Measurements from ENCODE around the gene AGAP1. TPM values are rescaled to one million over a fixed set of nuclear protein-coding genes. Genes with fewer than 3 reads are reported as not detected.

Gene AGAP1
- total RNA-seq, 4 donors from 2014 or later: 5.3 to 30.6 (median 19.2) TPM

DNA sequence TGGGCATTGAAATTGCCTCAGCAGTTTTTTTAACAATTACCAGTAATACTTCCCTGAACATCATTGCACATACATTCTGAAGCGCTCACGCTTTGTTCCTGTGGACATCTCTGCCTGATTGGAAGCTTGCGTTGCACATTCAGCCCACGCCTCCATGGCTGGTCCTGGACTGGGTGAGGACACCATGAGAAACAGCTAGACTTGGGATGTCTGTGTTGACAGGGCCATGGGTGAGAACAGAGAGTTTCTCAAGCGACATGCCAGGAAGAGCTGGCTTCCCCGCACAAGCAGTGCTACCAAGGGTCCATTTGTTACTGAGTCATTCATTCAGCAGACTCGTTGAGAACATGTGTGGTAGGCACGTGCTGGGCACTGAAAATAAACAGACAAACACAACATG is 508.0 kb downstream of the AGAP1 start:
- intact Hi-C loops (cut with DNase I; ENCODE audit: low total_unique reads): no loop called here
- Histone ChIP-seq H3K27ac (no peak overlapping the region), H3K27me3 (no peaks in the 10 kb centered on the region), H3K9me3 (no peaks in the 10 kb centered on the region), H3K4me1 (no peaks in the 10 kb centered on the region), H3K36me3 (no peaks in the 10 kb centered on the region), H3K4me3 (no peak overlapping the region)
- no peak for TF ChIP-seq POLR2A (IDR thresholded peaks at IDR 0.05)
- TF ChIP-seq, protein P1, sequence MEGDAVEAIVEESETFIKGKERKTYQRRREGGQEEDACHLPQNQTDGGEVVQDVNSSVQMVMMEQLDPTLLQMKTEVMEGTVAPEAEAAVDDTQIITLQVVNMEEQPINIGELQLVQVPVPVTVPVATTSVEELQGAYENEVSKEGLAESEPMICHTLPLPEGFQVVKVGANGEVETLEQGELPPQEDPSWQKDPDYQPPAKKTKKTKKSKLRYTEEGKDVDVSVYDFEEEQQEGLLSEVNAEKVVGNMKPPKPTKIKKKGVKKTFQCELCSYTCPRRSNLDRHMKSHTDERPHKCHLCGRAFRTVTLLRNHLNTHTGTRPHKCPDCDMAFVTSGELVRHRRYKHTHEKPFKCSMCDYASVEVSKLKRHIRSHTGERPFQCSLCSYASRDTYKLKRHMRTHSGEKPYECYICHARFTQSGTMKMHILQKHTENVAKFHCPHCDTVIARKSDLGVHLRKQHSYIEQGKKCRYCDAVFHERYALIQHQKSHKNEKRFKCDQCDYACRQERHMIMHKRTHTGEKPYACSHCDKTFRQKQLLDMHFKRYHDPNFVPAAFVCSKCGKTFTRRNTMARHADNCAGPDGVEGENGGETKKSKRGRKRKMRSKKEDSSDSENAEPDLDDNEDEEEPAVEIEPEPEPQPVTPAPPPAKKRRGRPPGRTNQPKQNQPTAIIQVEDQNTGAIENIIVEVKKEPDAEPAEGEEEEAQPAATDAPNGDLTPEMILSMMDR (IDR thresholded peaks at IDR 0.05): no peak
- no peak for DNase-seq

DNA sequence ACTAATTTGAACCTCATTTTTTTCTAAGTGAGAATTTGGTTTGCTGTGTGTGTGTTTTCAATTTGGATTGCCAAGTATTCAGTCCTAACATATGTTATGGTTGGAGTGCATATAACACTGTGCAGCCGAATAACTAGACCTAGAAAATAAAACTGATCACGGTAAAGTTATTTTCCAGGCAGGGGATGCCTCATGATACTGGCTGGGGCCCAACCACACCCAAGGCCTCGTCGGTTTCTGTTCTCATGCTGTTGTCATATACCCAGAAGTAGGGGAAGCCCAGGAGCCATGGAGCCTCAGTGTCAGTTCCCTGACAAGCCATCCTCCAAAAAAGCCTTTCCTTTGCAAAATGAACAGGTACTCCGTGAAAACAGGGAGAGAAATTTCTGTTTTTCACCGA is 514.2 kb downstream of the AGAP1 start:
- H3K4me1 ChIP-seq: no peaks in the 10 kb centered on the region
- no peaks in the 10 kb centered on the region for H3K27me3 ChIP-seq
- H3K9me3 ChIP-seq: no peaks in the 10 kb centered on the region
- no peak overlapping the region for H3K4me3 ChIP-seq
- H3K36me3 ChIP-seq: no peaks in the 10 kb centered on the region
- H3K27ac ChIP-seq: no peak overlapping the region
- TF ChIP-seq, protein P1 (IDR thresholded peaks at IDR 0.05): no peak
- no peak for TF ChIP-seq POLR2A (IDR thresholded peaks at IDR 0.05)
- no peak for DNase-seq
- intact Hi-C loops (cut with DNase I; ENCODE audit: low total_unique reads): no loop called here

DNA sequence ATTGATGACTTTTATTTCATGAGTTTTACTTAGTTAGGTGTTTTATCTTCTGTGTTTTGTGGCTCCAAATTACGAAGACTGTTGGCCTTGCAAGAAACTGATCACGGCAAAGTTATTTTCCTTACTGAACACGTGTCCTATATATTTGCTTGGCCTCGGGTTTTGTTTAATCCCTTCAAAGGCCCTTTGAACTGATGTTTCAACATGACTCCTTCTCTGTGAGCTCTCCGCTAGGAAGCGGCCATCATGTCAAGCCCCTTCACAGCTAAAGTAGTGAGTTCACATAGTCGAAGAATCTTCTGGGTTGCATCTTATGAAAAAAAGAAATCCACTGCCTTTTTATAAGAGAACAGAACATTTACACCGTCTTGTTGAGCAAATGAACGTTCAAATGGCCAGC is 515.0 kb downstream of the AGAP1 start:
- Histone ChIP-seq H3K36me3 (no peaks in the 10 kb centered on the region), H3K9me3 (no peaks in the 10 kb centered on the region), H3K27me3 (no peaks in the 10 kb centered on the region), H3K4me3 (no peak overlapping the region), H3K4me1 (no peaks in the 10 kb centered on the region), H3K27ac (no peak overlapping the region)
- intact Hi-C loops (cut with DNase I; ENCODE audit: low total_unique reads): no loop called here
- TF ChIP-seq, protein P1 (IDR thresholded peaks at IDR 0.05): no peak
- TF ChIP-seq POLR2A (IDR thresholded peaks at IDR 0.05): no peak
- no peak for DNase-seq

DNA sequence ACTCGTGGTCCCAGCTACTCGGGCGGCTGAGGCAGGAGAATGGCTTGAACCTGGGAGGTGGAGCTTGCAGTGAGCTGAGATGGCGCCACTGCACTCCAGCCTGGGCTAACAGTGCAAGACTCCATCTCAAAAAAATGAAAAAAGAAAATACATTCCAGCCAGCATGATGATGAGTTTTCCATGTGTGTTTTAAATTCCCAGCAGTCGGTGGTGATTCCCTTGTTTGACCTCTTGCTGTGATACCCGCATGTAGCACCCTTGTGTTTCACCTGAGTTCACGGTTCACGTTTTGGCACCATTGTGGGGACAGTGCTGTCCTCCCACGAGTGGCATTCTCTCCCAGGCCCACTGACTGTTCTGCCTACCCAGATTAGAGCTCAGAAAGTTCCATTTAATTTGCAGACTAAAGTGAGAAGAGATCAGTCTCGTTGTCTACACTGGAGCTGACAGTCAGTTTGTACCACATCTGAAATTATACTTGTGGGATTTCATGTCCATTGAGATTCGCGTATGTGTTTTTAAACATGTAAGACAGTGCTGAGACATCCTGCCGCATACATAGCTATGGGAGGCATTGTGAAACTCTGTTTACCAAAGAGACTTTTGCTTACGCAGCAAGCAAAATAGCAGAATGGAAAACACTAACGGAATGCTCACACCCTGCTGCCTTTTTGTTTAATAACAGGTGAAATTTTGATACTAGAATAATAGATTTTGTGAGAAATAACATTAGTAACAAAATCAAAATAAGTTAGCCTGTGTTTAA is 517.3 kb downstream of the AGAP1 start:
- intact Hi-C loops (cut with DNase I; ENCODE audit: low total_unique reads): no loop called here
- no peak overlapping the region for H3K27ac ChIP-seq
- TF ChIP-seq, protein P1 (IDR thresholded peaks at IDR 0.05): no peak
- no peak for TF ChIP-seq POLR2A (IDR thresholded peaks at IDR 0.05)

DNA sequence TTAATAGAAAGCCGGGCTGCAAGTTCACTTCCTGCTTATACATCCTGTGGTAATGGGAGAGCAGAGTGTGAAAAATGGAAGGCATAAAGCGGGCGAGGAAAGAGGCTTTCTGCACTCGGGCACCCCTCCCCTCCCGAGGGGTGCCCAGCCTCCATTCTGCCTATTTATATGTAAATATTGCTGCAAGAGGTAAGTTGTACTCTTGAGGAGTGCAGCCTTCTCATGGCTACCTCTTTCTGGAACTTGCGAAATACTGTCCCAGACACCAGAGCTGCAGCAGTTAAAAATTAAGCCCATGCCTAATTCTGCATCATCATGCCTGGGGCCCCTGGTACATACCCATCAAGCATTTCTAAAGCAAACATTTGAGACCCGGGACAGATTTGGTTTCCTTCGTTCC is 518.3 kb downstream of the AGAP1 start:
- Histone ChIP-seq H3K4me1 (no peaks in the 10 kb centered on the region), H3K9me3 (no peaks in the 10 kb centered on the region), H3K27ac (no peak overlapping the region), H3K27me3 (no peaks in the 10 kb centered on the region), H3K36me3 (no peaks in the 10 kb centered on the region), H3K4me3 (no peak overlapping the region)
- intact Hi-C loops (cut with DNase I; ENCODE audit: low total_unique reads): no loop called here
- no peak for DNase-seq
- TF ChIP-seq, protein P1 (IDR thresholded peaks at IDR 0.05): no peak
- no peak for TF ChIP-seq POLR2A (IDR thresholded peaks at IDR 0.05)

More for the DNA sequence above, 517.3 kb downstream of the AGAP1 start:
- Histone ChIP-seq H3K4me1 (no peaks in the 10 kb centered on the region), H3K4me3 (no peak overlapping the region), H3K9me3 (no peaks in the 10 kb centered on the region), H3K27me3 (no peaks in the 10 kb centered on the region), H3K36me3 (no peaks in the 10 kb centered on the region)
- DNase-seq: no peak

Data from uterus (tissue), 4 donors.